Panc1 (cell line): ENCODE data around the gene CEP170B. TPM values are rescaled to one million over a fixed set of nuclear protein-coding genes. Genes with fewer than 3 reads are reported as not detected.

Source experiments
- ATAC-seq: fragments of 200-7000 bp; cut with Tn5 transposase; 2 replicates; pipeline ENCODE4 v1.9.1; 2020; ENCODE audit warnings: mild to moderate bottlenecking, moderate library complexity
- BruUV-seq: library from RNA; stranded (reverse); fragments of 400-500 nt; replicated peaks from 2 replicates; lab custom pipeline; 2021; lab: Mats Ljungman, UMichigan
- CTCF ChIA-PET: fragments of 300-600 bp; sonication (Branson Sonifier 250); formaldehyde crosslinking; loops from one replicate; lab custom pipeline; 2022; ENCODE audit warnings: antibody characterized with exemption; lab: Charles Lee
- POLR2A ChIA-PET: fragments of 300-600 bp; sonication (Branson Sonifier 250); formaldehyde crosslinking; loops from one replicate; lab custom pipeline; 2022; ENCODE audit warnings: antibody characterized with exemption; lab: Charles Lee
- DNase-seq: peaks from one replicate; pipeline ENCODE4 v3.0.0-alpha.2; 2010; ENCODE audit warnings: low read depth, low spot score
- H3K27ac ChIP-seq: 2 replicates; pipeline ENCODE4 v1.5.1; 2011; ENCODE audit warnings: mild to moderate bottlenecking, low read length, inconsistent platforms
- H3K27me3 ChIP-seq: fragments of 200-500 bp; sonication (Bioruptor generic); 2 replicates; pipeline ENCODE4 v1.6.0; 2014; ENCODE audit warnings: low read length, inconsistent platforms; ENCODE audit not compliant: control insufficient read depth, insufficient read depth
- H3K36me3 ChIP-seq: fragments of 200-500 bp; sonication (Bioruptor generic); 2 replicates; pipeline ENCODE4 v1.5.1; 2014; ENCODE audit warnings: inconsistent platforms, mild to moderate bottlenecking, low read length, moderate library complexity; ENCODE audit not compliant: control insufficient read depth, insufficient read depth
- H3K4me1 ChIP-seq: 2 replicates; pipeline ENCODE4 v1.5.1; 2011; ENCODE audit warnings: inconsistent platforms, mild to moderate bottlenecking, low read length, moderate library complexity; ENCODE audit not compliant: control insufficient read depth, insufficient read depth
- H3K4me3 ChIP-seq, 2 experiments: 2 replicates each; pipeline ENCODE4 v1.5.1; 2011 to 2012; ENCODE audit warnings: low read depth in 2 of 2, low read length in 2 of 2, mild to moderate bottlenecking in 2 of 2, inconsistent platforms in 1 of 2, moderate library complexity in 1 of 2
- H3K9me3 ChIP-seq: fragments of 200-500 bp; sonication (Bioruptor generic); 2 replicates; pipeline ENCODE4 v1.5.1; 2014; ENCODE audit warnings: low read depth, mild to moderate bottlenecking, inconsistent platforms, low read length, moderate library complexity; ENCODE audit not compliant: control insufficient read depth, insufficient read depth
- POLR2AphosphoS5 ChIP-seq: IDR thresholded peaks from 2 replicates; pipeline ENCODE4 v1.6.1; 2012; ENCODE audit warnings: mild to moderate bottlenecking, low read depth, low read length, moderate library complexity
- SIN3A ChIP-seq: IDR thresholded peaks from 2 replicates; pipeline ENCODE4 v1.6.1; 2012; ENCODE audit warnings: low read depth, mild to moderate bottlenecking, low read length, moderate library complexity, borderline replicate concordance; ENCODE audit not compliant: insufficient read depth
- in situ Hi-C: cut with HindIII; loops from 2 replicates; pipeline ENCODE4 v1.10.0; 2016; ENCODE audit warnings: low sequenced_read_pairs, low pct_unique_long_range_greater_than_20kb
- intact Hi-C: fragments of 100-400 bp; cut with micrococcal nuclease; formaldehyde crosslinking; loops from one replicate; pipeline ENCODE4 v1.10.0; 2022; ENCODE audit not compliant: unreplicated experiment
- total RNA-seq: library from RNA; stranded (reverse); gene quantifications from one replicate; pipeline ENCODE4 v1.2.1, GENCODE V29; 2021; ENCODE audit not compliant: unreplicated experiment
- TF ChIP-seq, protein P1 (sequence below): fragments of 450-650 bp; IDR thresholded peaks from 2 replicates; pipeline ENCODE4 v1.5.1; 2017; ENCODE audit warnings: mild to moderate bottlenecking
- TF ChIP-seq, protein P2 (sequence below), 2 experiments: IDR thresholded peaks; 2 replicates each; pipeline ENCODE4 v1.6.1; 2011 to 2012; ENCODE audit warnings: low read depth in 2 of 2, control low read depth in 1 of 2, low read length in 1 of 2, mild to moderate bottlenecking in 1 of 2, moderate library complexity in 1 of 2; ENCODE audit not compliant: insufficient read depth in 1 of 2

The CEP170B gene
- total RNA-seq, 1 experiment from 2014 or later: 17.8 TPM

DNA sequence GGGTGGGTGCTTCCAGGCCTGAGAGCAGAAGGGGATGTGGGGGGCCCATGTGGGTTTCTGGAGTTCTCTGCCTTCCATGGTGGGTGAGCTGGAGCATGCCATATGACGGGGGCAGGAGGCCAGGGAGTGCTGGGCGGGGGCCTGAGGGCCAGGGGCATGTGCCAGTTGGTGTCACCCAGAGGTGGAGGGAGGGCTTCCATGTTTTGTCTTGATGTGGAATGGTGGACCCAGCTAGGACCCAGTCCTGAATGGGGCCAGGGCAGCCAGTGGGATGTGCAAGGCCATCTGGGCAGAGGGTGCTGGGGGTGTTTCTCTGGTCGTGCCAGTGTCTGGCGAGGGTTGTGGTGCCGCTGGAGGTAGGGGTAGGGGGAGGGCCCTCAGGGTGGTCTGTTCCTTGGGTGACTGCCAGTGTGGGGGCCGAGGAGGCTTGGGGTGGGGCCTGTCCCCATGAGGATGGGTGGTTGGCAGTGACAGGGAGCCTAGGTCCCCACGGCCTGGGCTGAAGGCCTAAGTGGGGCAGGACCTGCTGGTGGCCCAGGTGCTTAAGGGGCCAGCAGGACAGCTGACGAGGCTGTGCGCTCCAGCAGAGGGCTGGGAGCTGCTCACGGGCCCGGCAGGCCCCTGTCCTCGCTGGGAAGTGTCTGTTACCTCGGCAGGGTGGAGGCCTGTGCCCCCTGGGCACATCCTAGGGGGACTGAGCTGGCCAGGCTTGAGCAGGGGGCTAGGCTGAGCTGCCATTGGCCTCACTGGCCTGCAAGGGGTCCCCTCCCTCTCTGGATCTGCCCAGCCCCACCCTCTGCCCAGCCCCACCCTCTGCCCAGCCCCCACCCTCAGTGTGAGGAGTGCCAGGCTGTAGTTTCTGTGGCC lies 26.8 kb downstream of the CEP170B start (continued):
- TF ChIP-seq, protein P1, sequence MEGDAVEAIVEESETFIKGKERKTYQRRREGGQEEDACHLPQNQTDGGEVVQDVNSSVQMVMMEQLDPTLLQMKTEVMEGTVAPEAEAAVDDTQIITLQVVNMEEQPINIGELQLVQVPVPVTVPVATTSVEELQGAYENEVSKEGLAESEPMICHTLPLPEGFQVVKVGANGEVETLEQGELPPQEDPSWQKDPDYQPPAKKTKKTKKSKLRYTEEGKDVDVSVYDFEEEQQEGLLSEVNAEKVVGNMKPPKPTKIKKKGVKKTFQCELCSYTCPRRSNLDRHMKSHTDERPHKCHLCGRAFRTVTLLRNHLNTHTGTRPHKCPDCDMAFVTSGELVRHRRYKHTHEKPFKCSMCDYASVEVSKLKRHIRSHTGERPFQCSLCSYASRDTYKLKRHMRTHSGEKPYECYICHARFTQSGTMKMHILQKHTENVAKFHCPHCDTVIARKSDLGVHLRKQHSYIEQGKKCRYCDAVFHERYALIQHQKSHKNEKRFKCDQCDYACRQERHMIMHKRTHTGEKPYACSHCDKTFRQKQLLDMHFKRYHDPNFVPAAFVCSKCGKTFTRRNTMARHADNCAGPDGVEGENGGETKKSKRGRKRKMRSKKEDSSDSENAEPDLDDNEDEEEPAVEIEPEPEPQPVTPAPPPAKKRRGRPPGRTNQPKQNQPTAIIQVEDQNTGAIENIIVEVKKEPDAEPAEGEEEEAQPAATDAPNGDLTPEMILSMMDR: no peak

DNA sequence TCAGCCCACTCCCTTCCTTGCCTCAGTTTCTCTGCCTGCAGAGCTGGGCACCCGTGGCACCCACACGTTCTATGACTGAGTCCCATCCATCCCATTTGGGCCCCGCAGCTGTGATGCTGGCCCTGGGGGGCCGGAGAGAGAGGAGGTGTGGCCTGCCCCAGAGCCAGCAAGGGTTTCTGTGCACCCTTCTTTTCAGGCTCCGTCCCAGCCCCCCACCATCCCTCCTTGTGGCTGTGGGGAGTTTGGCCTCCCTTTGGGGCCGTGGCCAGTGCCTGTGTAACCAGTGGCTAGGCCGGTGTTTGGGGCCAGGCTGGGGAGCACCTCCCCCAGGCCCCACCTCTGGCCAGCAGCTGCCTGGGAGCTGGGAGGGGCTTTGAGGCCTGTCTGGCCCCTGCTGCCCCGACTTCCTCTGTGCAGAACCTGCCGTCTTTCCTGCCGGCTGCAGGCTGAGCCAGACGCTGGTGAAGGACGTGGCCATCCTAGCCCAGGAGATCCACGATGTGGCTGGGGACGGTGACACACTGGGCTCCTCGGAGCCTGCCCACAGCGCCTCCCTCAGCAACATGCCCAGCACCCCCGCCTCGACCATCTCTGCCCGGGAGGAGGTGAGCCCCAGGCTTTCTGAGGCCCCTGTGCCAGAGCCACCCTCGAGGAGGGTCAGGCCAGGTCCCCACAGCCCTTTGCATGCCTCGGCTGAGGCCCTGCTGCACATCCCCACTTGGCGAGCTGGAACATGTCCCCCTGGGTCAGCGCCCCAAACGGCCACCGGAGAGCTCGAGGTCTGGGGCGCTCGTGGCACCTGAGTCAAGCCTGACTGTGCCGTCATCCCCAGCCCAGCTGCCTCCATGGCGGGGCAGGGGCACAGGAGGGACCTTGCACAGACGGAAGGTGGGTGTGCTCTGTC lies 27.7 kb downstream of the CEP170B start:
- H3K4me3 ChIP-seq: no peak overlapping the region
- BruUV-seq: no TSS peak
- no peaks in the 10 kb centered on the region for H3K27me3 ChIP-seq
- ChIA-PET CTCF (no interaction called here), POLR2A (no interaction called here)
- no peaks in the 10 kb centered on the region for H3K36me3 ChIP-seq
- H3K27ac ChIP-seq: no peak overlapping the region
- in situ Hi-C loops (no loop called here), intact Hi-C loops (no loop called here)
- TF ChIP-seq, protein P1: no peak
- TF ChIP-seq, protein P2, sequence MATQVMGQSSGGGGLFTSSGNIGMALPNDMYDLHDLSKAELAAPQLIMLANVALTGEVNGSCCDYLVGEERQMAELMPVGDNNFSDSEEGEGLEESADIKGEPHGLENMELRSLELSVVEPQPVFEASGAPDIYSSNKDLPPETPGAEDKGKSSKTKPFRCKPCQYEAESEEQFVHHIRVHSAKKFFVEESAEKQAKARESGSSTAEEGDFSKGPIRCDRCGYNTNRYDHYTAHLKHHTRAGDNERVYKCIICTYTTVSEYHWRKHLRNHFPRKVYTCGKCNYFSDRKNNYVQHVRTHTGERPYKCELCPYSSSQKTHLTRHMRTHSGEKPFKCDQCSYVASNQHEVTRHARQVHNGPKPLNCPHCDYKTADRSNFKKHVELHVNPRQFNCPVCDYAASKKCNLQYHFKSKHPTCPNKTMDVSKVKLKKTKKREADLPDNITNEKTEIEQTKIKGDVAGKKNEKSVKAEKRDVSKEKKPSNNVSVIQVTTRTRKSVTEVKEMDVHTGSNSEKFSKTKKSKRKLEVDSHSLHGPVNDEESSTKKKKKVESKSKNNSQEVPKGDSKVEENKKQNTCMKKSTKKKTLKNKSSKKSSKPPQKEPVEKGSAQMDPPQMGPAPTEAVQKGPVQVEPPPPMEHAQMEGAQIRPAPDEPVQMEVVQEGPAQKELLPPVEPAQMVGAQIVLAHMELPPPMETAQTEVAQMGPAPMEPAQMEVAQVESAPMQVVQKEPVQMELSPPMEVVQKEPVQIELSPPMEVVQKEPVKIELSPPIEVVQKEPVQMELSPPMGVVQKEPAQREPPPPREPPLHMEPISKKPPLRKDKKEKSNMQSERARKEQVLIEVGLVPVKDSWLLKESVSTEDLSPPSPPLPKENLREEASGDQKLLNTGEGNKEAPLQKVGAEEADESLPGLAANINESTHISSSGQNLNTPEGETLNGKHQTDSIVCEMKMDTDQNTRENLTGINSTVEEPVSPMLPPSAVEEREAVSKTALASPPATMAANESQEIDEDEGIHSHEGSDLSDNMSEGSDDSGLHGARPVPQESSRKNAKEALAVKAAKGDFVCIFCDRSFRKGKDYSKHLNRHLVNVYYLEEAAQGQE (IDR thresholded peaks at IDR 0.05; ENCODE audit: insufficient read depth in 1 of 2, low read depth in 2 of 2, low read length in 1 of 2): no peak
- TF ChIP-seq POLR2AphosphoS5 (no peak), SIN3A (no peak)
- H3K4me1 ChIP-seq: peaks cover 3% of the 10 kb centered on the region
- no peak for DNase-seq
- ATAC-seq: peak; percentile 14; the same call in 1 of the 2 replicates
- H3K9me3 ChIP-seq: no peaks in the 10 kb centered on the region
